Activated naive CD4-positive, alpha-beta T cell treated with anti-CD3 and anti-CD28 coated beads, Interleukin-2, amount 50 U/mL, for 72 hours (primary cell): Measurements from ENCODE around the gene KLHL40. TPM values are rescaled to one million over a fixed set of nuclear protein-coding genes. Genes with fewer than 3 reads are reported as not detected.

ENCODE experiments used
- ATAC-seq, 2 donors: fragments of 150-1000 bp; cut with Tn5 transposase; 2 replicates each; pipeline ENCODE4 v1.10.0; 2021; ENCODE audit warnings: mild to moderate bottlenecking in 2 of 2, moderate library complexity in 2 of 2
- DNase-seq, 2 donors: peaks; one replicate each; pipeline ENCODE4 v3.0.0; 2021 to 2022; ENCODE audit warnings: low spot score in 2 of 2
- H3K27ac Mint-ChIP-seq, 2 donors: one replicate each; pipeline ENCODE4 v1.8.0; 2022; ENCODE audit warnings: mild to moderate bottlenecking in 2 of 2, mixed read lengths in 2 of 2
- H3K36me3 Mint-ChIP-seq, 2 donors: one replicate each; pipeline ENCODE4 v1.8.0; 2022; ENCODE audit warnings: mixed read lengths in 2 of 2
- H3K9me3 Mint-ChIP-seq, 2 donors: one replicate each; pipeline ENCODE4 v1.8.0; 2022; ENCODE audit warnings: mixed read lengths in 2 of 2
- total RNA-seq, 2 donors: library from RNA; stranded (reverse); gene quantifications; one replicate each; pipeline ENCODE4 v1.2.3, GENCODE V29; 2022

Gene KLHL40
- total RNA-seq, 2 donors from 2014 or later, result not detected

DNA sequence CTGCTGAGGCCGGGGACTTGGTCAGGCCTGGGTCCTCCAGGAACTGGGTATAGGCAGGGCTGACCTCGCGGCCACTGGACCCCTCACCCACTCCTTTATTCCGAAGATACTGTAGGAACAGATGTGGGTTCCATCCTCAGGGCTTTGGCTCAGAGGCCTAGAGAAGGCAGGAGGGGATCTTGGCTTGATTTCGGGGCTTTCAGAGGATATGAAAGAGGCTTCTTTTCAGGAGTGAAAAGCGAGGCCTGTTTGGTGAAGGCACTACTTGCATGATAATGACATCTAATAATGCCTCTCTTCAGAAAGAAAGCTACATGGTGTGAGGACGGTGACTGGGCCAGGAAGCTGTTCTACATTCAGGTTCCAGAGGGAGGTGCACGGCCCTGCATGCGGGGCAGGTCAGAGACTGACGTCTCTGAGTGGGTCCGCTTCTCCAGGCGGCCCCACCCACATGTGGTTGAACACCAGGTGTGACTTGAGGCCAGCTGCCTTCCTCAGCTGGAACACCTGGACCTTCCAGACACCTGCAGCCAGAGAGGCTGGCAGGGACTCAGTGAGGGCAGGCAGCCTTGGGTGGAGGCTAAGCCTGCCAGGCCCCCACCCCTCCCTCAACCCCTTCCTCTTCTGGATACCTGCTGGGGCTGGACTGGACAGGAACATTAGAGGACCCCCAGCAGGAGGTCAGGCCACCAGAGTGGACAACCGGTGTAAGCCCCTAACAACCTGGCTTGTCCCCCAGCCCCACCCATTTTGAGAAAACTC, 48.3 kb downstream of the KLHL40 start:
- no peaks in the 10 kb centered on the region for H3K36me3 Mint-ChIP-seq
- no peaks in the 10 kb centered on the region for H3K9me3 Mint-ChIP-seq
- no peak for ATAC-seq
- no peak overlapping the region for H3K27ac Mint-ChIP-seq
- no peak for DNase-seq

DNA sequence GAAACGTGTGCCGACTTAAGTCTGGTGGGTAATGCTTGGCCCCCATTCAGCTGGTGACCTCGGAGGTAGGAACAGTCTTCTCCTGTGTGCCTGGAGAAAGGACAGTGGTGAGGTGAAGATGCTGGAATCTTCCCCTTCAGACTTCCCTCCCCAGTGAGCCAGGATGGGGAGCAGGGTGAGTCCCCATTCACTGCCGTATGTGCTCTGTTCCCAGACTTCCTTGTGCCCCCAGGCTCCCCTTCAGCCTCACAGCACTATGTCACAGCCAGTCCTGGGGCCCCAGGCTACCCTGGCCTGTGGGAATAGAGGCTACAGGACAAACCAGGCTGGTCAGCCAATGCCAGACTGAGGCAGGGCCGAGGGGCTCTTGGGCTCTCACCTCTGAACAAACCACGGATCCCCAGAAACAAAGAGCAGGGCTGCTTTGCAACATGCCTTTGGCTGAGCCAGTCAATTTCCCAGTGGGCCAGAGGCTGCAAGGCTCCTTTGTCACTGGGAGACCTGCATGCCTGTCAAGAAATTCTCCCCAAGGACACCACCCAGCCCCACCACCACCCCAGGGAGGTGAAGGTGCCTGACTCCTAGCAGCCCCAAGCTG, 49.0 kb downstream of the KLHL40 start:
- DNase-seq, result no peak
- H3K9me3 Mint-ChIP-seq, result no peaks in the 10 kb centered on the region
- ATAC-seq, result no peak

DNA sequence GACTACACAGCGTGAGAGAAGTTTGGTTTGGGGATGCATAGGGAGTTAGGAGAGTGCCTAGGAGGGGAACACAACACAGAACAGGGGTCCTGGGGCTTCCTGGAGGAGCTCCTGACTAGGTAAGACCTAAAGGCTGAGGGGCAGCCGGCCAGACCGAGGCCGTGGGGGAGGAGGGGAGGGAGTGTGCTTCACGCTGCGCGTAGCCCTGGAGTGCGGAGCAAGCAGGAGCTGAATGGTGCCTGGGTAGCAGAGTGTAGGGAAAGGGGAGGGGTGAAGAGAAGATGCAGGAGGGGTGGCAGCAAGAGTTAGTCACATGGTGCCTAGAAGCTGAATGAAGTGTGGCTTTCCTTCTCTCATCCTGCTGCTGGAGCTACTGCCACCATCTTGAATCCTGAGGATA, 49.7 kb downstream of the KLHL40 start:
- H3K9me3 Mint-ChIP-seq, result no peaks in the 10 kb centered on the region
- H3K36me3 Mint-ChIP-seq, result no peaks in the 10 kb centered on the region
- H3K27ac Mint-ChIP-seq, result no peak overlapping the region
- ATAC-seq (no peak), DNase-seq (no peak)

More for the DNA sequence above, 49.0 kb downstream of the KLHL40 start:
- Mint-ChIP-seq H3K36me3 (no peaks in the 10 kb centered on the region), H3K27ac (no peak overlapping the region)

DNA sequence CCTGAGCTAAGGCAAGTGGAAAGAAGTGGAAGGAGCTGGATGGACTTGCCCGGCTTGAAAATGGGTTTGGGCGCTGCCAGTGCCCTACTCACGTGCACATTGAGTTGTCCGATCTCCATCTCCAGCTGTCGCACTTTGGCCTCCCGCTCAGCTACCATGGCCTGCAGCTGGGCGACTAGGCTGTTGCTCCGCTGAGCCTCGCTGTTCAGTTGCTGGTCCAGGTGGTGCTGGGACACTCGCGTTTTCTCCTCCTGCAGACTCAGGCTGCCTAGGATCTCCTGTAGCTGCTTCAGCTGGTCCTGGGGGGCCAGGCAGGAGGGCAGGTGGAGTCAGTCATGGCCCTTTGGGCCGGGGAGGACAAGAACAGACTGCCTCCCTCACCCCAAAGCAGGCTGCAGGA, 50.3 kb downstream of the KLHL40 start:
- Mint-ChIP-seq H3K27ac (no peak overlapping the region), H3K9me3 (no peaks in the 10 kb centered on the region), H3K36me3 (no peaks in the 10 kb centered on the region)
- DNase-seq, result no peak
- no peak for ATAC-seq

DNA sequence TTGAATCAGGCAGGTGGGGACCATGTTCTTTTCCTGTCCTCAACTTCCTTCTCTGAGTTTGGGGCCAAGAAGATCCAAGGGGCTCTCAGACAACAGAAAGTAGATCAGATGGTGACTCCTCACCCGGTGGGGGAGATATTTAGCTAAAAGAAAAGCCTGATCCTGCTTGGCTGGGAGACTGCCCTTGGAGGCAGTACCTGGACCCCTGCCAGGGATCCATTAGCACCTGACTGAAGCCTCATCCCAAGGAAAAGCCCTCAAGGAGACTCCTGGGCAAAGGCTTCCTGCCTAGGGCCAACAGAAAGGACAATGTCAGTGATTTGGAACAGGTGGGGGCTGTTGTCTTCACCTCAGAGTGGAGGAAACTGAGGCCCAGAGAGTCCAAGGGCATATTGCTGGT, 50.7 kb downstream of the KLHL40 start:
- Mint-ChIP-seq H3K36me3 (no peaks in the 10 kb centered on the region), H3K27ac (no peak overlapping the region), H3K9me3 (no peaks in the 10 kb centered on the region)
- ATAC-seq (no peak), DNase-seq (no peak)

DNA sequence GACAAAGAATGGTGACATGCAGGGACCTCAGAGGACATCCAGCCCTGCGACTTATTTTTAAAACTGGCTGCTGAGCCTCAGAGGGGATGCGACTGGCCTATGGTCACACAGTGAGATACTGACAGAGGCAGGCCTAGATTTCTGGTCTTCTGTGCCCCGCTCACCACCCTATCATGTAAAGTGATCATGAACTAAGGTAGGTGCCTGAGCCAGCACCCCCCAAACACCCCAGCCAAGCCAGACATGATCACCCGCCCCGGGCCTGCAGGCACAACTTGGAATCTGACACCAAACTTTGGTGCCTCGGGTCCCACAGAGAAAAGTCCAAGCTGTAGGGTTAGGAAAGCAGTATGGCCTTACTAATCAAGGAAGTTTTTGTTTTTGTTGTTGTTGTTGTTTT, 51.2 kb downstream of the KLHL40 start:
- H3K9me3 Mint-ChIP-seq, result no peaks in the 10 kb centered on the region
- no peaks in the 10 kb centered on the region for H3K36me3 Mint-ChIP-seq
- DNase-seq (no peak), ATAC-seq (no peak)
- no peak overlapping the region for H3K27ac Mint-ChIP-seq

DNA sequence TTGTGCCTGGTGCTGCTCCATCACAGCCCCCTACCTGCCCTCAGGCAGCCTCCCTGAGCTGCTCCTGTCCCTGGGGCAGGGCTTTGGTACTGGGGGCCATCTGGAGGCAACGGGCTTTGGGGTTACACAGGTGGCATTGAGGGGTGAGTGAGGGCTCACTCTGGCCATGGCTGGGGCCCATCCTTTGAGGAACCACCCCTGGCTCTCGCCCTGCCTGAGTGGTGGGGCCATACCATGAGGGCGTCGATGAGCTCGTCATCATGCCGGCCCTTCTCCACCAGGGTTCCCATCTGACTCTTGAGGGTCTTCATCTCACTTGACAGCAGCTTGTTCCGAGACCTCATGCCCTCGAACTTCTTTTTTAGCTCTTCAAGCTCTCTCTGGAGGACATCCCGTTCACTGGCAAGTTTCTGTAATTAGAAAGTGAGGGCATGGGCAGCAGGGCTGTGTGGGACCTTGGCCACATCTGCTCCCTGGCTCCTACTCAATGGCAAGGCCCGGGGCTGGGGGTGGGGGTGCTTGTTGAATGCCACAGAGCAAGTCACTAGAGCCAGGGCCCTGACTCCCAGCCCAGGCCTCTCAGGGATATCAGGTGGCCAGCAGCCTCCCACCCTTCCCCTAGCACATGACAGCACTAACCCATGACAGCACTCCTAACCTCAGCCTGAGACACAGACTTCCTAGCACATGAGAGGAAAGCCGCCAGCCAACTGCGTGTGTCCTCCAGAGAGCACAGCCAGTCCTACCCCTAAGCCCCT, 54.2 kb downstream of the KLHL40 start:
- no peak overlapping the region for H3K27ac Mint-ChIP-seq
- no peaks in the 10 kb centered on the region for H3K36me3 Mint-ChIP-seq
- H3K9me3 Mint-ChIP-seq, result no peaks in the 10 kb centered on the region
- ATAC-seq, result no peak
- DNase-seq, result no peak

DNA sequence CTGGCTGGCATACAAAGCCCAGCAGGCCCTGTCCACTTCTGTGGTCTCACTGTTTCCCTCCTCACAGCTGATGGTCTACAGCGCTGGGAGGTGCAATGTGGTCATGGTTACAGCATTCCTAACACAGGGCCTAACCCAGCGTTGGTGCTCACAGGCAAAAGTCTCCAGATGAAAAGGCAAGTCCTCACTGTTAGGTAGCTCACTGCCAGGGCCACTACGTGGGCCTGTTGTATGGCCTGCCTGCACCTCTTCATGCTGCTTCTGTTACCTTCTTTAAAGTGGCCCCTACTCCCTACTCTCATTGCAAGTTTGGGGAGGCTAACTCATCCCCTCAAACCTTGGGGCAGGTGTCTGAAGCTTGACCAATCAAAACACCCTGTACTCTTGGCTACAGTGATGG, 56.5 kb downstream of the KLHL40 start:
- ATAC-seq, result no peak

More for the DNA sequence above, 56.5 kb downstream of the KLHL40 start:
- Mint-ChIP-seq H3K36me3 (no peaks in the 10 kb centered on the region), H3K27ac (no peak overlapping the region), H3K9me3 (no peaks in the 10 kb centered on the region)
- DNase-seq, result no peak

Other genes starting within 250 kb of the KLHL40 start
- gene VIPR1, start 182.9 kb upstream of the KLHL40 start, total RNA-seq, result 1 to 10 TPM; 5.2 to 7.0 TPM
- gene SEC22C, start 103.6 kb upstream of the KLHL40 start, total RNA-seq, result 10 to 100 TPM; 37.6 to 42.3 TPM
- 10 to 100 TPM; 47.7 to 58.3 TPM for gene SS18L2, start 94.7 kb upstream of the KLHL40 start, total RNA-seq
- gene NKTR, start 84.9 kb upstream of the KLHL40 start, total RNA-seq, result 100 to 1,000 TPM in 1 of 2 donors, 10 to 100 TPM in 1; 97.7 to 157 TPM
- gene ZBTB47, start 31.8 kb upstream of the KLHL40 start, total RNA-seq, result 1 to 10 TPM in 1 of 2 donors, under 1 TPM in 1; 0.34 to 1.8 TPM
- gene HHATL, start 17.3 kb downstream of the KLHL40 start, total RNA-seq, result not detected
- under 1 TPM; 0.34 to 0.70 TPM for gene CCDC13, start 87.7 kb downstream of the KLHL40 start, total RNA-seq
- 10 to 100 TPM; 59.5 to 67.6 TPM for gene HIGD1A, start 119.0 kb downstream of the KLHL40 start, total RNA-seq
- gene ACKR2, start 123.9 kb downstream of the KLHL40 start, total RNA-seq, result 1 to 10 TPM; 1.0 to 1.5 TPM
- gene CYP8B1, start 190.3 kb downstream of the KLHL40 start, total RNA-seq, result not detected
- 1 to 10 TPM in 1 of 2 donors, not detected in 1; 1.7 TPM for gene ZNF662, start 220.6 kb downstream of the KLHL40 start, total RNA-seq